Mesothelial cell of epicardium (in vitro differentiated cells): ENCODE measurements around the gene S100A6. TPM values are rescaled to one million over a fixed set of nuclear protein-coding genes. Genes with fewer than 3 reads are reported as not detected.

Experiments used
- DNase-seq, 2 experiments: peaks; one replicate each; pipeline ENCODE4 v3.0.0; 2021; ENCODE audit warnings: low spot score in 2 of 2; ENCODE audit not compliant: unreplicated experiment in 2 of 2
- H3K27ac Mint-ChIP-seq: 2 replicates; pipeline ENCODE4 v1.8.0; 2021; ENCODE audit warnings: mixed read lengths
- H3K27me3 Mint-ChIP-seq: 2 replicates; pipeline ENCODE4 v1.8.0; 2021; ENCODE audit warnings: low read depth, mixed read lengths
- H3K36me3 Mint-ChIP-seq: 2 replicates; pipeline ENCODE4 v1.8.0; 2021; ENCODE audit warnings: mixed read lengths
- H3K4me1 Mint-ChIP-seq: 2 replicates; pipeline ENCODE4 v1.8.0; 2021; ENCODE audit warnings: mixed read lengths
- H3K4me3 Mint-ChIP-seq: 2 replicates; pipeline ENCODE4 v1.8.0; 2021; ENCODE audit warnings: mild to moderate bottlenecking, moderate library complexity, mixed read lengths
- H3K9me3 Mint-ChIP-seq: 2 replicates; pipeline ENCODE4 v1.8.0; 2021; ENCODE audit warnings: mixed read lengths
- CTCF ChIP-seq: fragments of 200-600 bp; sonication (generic); IDR thresholded peaks from one replicate; pipeline ENCODE4 v1.5.0; 2021; ENCODE audit warnings: antibody characterized with exemption; ENCODE audit not compliant: unreplicated experiment
- total RNA-seq: library from RNA; stranded (reverse); gene quantifications from 3 replicates; pipeline ENCODE4 v1.2.1, GENCODE V29; 2021

Gene S100A6
- total RNA-seq, 1 donor from 2014 or later, result 3.9 TPM

DNA sequence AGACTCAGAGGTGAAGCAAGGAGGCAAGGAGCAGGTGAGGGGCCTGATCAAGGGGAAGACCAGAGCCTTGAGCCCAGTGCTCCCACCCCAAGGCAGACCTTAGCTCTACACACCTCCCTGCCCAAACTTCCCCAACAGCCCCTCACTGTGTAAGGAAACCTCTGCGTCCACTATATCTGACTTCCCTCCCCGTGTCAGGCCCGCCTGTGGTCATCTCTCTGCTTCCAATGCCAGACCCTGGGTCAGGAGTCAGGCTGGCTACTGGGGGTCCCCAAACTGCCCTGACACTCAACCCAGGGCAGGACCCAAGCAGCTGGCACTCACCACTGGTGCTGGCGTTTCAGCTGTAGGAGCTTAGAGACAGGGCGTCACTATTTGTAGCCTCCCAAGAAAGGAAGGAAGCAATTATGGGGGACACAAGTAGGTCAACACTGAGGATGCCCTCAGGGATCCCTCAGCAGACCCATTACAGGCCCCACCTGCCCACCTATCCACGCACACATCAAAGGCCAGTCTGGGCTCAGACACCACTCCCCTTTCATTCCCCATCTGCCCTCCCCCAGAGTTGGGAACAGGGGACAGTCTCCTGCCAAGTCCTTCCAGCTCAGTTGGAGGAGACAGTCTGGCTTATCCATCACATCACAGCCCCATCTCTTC, 14.1 kb upstream of the S100A6 start:
- no peaks in the 10 kb centered on the region for H3K36me3 Mint-ChIP-seq
- TF ChIP-seq CTCF, result no peak
- DNase-seq, result no peak
- H3K4me1 Mint-ChIP-seq, result peaks cover 70% of the 10 kb centered on the region
- H3K27me3 Mint-ChIP-seq, result no peaks in the 10 kb centered on the region
- no peaks in the 10 kb centered on the region for H3K9me3 Mint-ChIP-seq
- H3K27ac Mint-ChIP-seq, result peak overlapping the region; percentile 37
- H3K4me3 Mint-ChIP-seq, result no peak overlapping the region

DNA sequence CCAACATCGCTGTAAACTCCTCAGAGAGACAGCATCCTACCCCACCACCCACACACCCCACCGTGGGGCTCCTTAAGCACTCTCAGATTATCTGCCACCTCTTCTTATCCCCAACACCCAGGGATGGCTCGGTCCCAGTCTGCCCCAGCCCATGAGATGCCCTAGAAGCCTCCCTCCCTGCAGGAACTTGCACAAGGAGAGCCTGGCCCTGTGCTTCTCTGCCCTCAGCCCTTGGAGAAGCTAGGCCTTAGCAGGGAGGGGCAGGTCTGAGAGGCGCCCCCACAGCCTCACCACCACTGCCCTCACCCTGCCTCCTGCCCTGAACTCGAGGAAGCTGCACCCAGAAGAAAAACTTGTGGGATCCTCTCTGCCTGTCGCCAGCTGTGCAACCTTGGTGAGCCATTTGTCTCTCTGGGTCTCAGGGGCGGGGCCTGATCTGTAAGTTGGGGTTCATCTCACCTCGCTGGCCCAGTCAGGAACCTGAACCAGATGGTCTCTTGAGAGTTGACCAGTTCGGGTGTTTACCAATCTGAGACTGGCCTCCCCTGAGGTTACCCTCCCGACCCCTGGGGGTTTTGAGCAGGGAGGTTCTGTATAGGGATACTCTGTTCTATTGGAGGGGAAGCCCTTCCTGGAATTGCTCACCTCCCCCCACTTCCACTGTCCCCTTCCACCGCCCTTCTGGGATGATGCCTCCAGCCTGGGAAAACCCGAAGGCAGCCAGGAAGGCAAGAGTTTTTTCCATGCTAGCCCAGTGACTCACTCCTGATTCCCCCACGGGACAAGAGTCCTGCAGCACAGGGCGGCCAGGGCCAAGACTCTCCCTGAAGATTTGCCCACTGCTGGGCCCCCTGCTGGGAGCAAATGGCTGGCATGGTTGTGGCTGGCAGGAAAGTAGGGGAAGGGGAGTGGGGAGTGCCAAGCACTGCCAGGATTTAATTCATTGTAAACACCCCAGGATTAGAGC, 13.2 kb upstream of the S100A6 start, which contains the start of gene S100A3:
Gene S100A3, minus strand, starts transcription at position 537 of the 967 bp plus-strand sequence. CDS start 773 bp downstream, outside the sequence.
- DNase-seq, result no peak
- H3K27me3 Mint-ChIP-seq, result no peaks in the 10 kb centered on the region
- TF ChIP-seq CTCF, result no peak
- peaks cover 74% of the 10 kb centered on the region for H3K4me1 Mint-ChIP-seq
- peak within 1 kb of the TSS; percentile 66 for H3K27ac Mint-ChIP-seq
- no peaks in the 10 kb centered on the region for H3K9me3 Mint-ChIP-seq
- no peaks in the 10 kb centered on the region for H3K36me3 Mint-ChIP-seq
- no peak within 1 kb of the TSS for H3K4me3 Mint-ChIP-seq

DNA sequence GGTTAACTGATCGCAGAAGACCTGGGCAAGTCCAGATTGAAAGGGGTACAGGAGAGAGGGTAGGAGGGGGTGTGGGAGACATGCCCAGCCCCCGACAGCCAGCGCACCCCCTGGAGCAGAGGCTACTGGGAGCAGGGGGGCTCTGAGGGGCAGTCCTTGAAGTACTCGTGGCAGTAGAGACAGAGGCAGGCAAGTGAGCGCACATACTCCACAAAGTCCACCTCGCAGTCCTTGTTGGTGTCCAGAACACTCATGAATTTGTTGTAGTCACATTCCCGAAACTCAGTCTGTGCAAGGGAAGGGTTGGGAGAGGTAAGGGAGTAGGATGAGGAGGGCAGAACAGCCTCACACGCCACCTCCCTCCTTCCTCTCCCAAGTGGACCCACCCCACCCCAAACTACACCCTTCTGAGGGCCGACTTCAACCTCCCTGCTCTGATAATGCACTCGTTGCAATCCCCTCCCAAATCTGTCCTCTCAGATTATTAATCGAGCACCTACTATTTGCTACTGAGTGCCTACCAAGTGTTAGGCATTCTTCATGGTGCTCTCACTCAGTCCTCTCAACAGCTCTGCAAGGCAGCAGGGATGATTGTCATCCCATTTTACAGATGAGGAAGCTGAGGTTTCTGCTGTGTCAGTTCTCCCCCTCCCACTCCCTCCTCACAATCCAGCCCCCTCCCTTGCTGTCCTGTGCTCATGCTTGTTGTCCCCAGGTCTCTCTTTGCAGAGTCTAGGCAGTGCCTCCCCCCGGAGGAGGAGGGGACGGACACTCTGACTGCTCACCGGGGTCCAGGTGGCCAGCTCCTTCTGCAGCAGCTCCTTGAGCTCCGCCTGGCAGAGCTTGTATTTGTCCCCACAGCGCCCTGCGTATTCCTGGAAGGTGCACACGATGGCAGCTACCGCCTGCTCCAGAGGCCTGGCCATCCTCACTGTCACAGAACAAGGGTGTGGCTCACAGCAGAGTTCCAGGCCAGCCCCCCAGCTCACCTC, 12.1 kb upstream of the S100A6 start:
- Mint-ChIP-seq H3K36me3 (no peaks in the 10 kb centered on the region), H3K4me1 (peaks cover 74% of the 10 kb centered on the region), H3K9me3 (no peaks in the 10 kb centered on the region), H3K27me3 (no peaks in the 10 kb centered on the region), H3K27ac (no peak overlapping the region), H3K4me3 (no peak overlapping the region)
- TF ChIP-seq CTCF, result no peak
- no peak for DNase-seq

DNA sequence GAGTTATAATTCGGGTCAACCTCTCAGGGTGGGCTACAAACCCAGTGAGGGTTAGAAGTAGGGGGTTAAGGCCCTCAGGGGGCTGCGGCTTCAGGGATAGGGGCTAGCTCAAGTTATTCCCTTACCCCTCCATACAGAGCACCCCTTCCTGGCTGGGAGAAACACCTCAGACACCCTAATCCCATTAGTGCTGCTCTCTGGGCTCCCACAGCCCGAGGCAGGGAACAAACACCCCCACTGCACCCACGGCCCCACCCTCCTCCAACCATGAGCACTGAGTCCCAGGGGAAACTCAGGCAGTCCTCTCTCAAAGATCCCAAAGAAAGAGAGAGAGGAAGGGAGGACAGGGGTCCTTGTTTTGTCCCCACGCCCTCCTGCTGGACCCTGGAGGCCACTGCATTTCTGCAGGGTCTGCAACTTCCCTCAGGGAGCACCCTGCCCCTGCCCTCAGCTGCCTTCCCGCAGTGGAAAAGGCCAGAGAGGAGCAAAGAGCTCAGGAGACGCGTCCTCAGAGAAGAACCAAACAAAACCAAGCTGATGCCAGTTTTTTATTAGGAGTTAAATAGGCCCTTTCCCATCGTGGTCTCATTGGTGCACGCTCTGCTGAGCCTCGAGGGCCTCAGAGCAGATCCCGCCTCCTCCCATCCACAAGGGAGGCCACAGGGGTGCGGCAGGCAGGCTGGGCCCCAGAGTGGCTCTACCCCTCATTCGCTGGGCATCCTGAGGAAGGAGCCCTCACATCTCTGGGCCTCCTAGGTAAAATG, 11.2 kb upstream of the S100A6 start:
- Mint-ChIP-seq H3K9me3 (no peaks in the 10 kb centered on the region), H3K27ac (peak overlapping the region; percentile 99), H3K36me3 (no peaks in the 10 kb centered on the region), H3K4me3 (no peak overlapping the region), H3K4me1 (peaks cover 81% of the 10 kb centered on the region), H3K27me3 (no peaks in the 10 kb centered on the region)
- no peak for TF ChIP-seq CTCF
- no peak for DNase-seq

GRCh38 chr1:153546371-153546770, 10.6 kb upstream of the S100A6 start:
- Mint-ChIP-seq H3K4me1 (peaks cover 85% of the 10 kb centered on the region), H3K4me3 (no peak overlapping the region), H3K36me3 (no peaks in the 10 kb centered on the region), H3K27ac (peak overlapping the region; percentile 99), H3K9me3 (no peaks in the 10 kb centered on the region), H3K27me3 (no peaks in the 10 kb centered on the region)
- DNase-seq, result no peak
- TF ChIP-seq CTCF, result no peak
